Sigmoid colon (tissue), 7 donors: ENCODE data around the gene PQBP1. TPM values are rescaled to one million over a fixed set of nuclear protein-coding genes. Genes with fewer than 3 reads are reported as not detected.

Source experiments
- DNase-seq: peaks from one replicate; pipeline ENCODE4 v3.0.0-alpha.2; 2019
- H3K27ac ChIP-seq, 4 donors: fragments of 200-600 bp; sonication (generic); one replicate each; pipeline ENCODE4 v1.5.1; 2016 to 2019; ENCODE audit warnings: mild to moderate bottlenecking in 1 of 4
- H3K27me3 ChIP-seq, 3 donors: fragments of 200-600 bp; sonication (generic); one replicate each; pipeline ENCODE4 v1.5.1; 2019; ENCODE audit warnings: mild to moderate bottlenecking in 1 of 3
- H3K36me3 ChIP-seq, 4 donors: fragments of 200-600 bp; sonication (generic); one replicate each; pipeline ENCODE4 v1.5.1; 2016 to 2019
- H3K4me1 ChIP-seq, 4 donors: fragments of 200-600 bp; sonication (generic); one replicate each; pipeline ENCODE4 v1.5.1; 2017 to 2019
- H3K4me3 ChIP-seq, 4 donors: fragments of 200-600 bp; sonication (generic); one replicate each; pipeline ENCODE4 v1.5.1; 2017 to 2019; ENCODE audit warnings: mild to moderate bottlenecking in 2 of 4, moderate library complexity in 1 of 4
- H3K9me3 ChIP-seq, 4 donors: fragments of 200-600 bp in 3 of 4; sonication (generic) in 3 of 4; one replicate each; pipeline versions ENCODE4 v1.5.1 to v1.6.1; 2013 to 2019
- CTCF ChIP-seq, 4 experiments: fragments of 450-650 bp in 3 of 4; fragments of 200-600 bp in 1 of 4; IDR thresholded peaks; one replicate each; pipeline ENCODE4 v1.5.1; 2016 to 2019; ENCODE audit warnings: antibody characterized with exemption in 4 of 4, mild to moderate bottlenecking in 3 of 4, moderate library complexity in 2 of 4
- EP300 ChIP-seq, 4 donors: sonication (generic); formaldehyde crosslinking; IDR thresholded peaks; one replicate each; pipeline ENCODE4 v1.6.1; 2017; ENCODE audit warnings: antibody characterized with exemption in 4 of 4
- POLR2A ChIP-seq, 2 donors: fragments of 450-650 bp; IDR thresholded peaks; one replicate each; pipeline ENCODE4 v1.6.1; 2016; ENCODE audit warnings: antibody characterized with exemption in 2 of 2, mild to moderate bottlenecking in 2 of 2, moderate library complexity in 2 of 2
- POLR2AphosphoS5 ChIP-seq, 4 donors: sonication (generic); formaldehyde crosslinking; IDR thresholded peaks; one replicate each; pipeline ENCODE4 v1.6.1; 2017; ENCODE audit warnings: antibody characterized with exemption in 4 of 4
- WGBS, 2 donors: extraction: QIAGEN DNeasy Blood & Tissue Kit; methylation state at CpG; one replicate each; pipeline ENCODE4 v1.1.7; 2013; 5-methylcytosine and 5-hydroxymethylcytosine counted together
- intact Hi-C: fragments of 100-400 bp; cut with DNase I; formaldehyde crosslinking; loops from one replicate; pipeline ENCODE4 v1.15.1; 2023
- polyA plus RNA-seq, 3 donors: library from polyadenylated mRNA; stranded (reverse); fragments of 200-250 nt; gene quantifications; one replicate each; pipeline ENCODE4 v1.2.3, GENCODE V29; 2013
- total RNA-seq, 4 donors: library from RNA; depleted of rRNA; stranded (reverse); fragments of >200 nt; gene quantifications; one replicate each; pipeline ENCODE4 v1.1.0, GENCODE V29; 2016
- donor health status: healthy with polysubstance abuse.
- donor health status: Bipolar disorder and iron deficiency.
- donor health status: healthy.

PQBP1 gene
- total and polyA plus RNA-seq, 7 donors, result 65.0 to 103 (median 83.1) TPM

GRCh38 chrX:48911412-48912182, 13.9 kb downstream of the PQBP1 start, which contains the start of gene SLC35A2:
TSS of gene SLC35A2 (minus strand) at chrX:48911646. CDS start at chrX:48911636, 10 bp downstream.
- intact Hi-C loops, result no loop called here
- H3K9me3 ChIP-seq, result no peaks in the 10 kb centered on the region
- no peaks in the 10 kb centered on the region for H3K27me3 ChIP-seq
- TF ChIP-seq CTCF (IDR thresholded peaks at IDR 0.05) (no peak), POLR2AphosphoS5 (IDR thresholded peaks at IDR 0.05) (peak; percentile 77 to 87 (median 84)), EP300 (IDR thresholded peaks at IDR 0.05) (no peak), POLR2A (IDR thresholded peaks at IDR 0.05) (peak; percentile 32 to 53)
- peak within 1 kb of the TSS; percentile 62 to 81 (median 71) for H3K27ac ChIP-seq
- peak; percentile 88 for DNase-seq
- peaks cover 0 to 11% (median 5%) of the 10 kb centered on the region in 4 donors for H3K4me1 ChIP-seq
- 0 to 1% methylated on average over 60 of the region's 60 CpGs for WGBS, 2 donors
- H3K36me3 ChIP-seq, result peaks cover 0 to 3% (median 0%) of the 10 kb centered on the region in 4 donors
- H3K4me3 ChIP-seq, result peak within 1 kb of the TSS; percentile 43 to 66 (median 62)

- no peak overlapping the region for H3K4me3 ChIP-seq
- intact Hi-C loops, result no loop called here
- H3K27ac ChIP-seq, result no peak overlapping the region
- 80 to 84% methylated on average over 5 of the region's 5 CpGs for WGBS, 2 donors
- H3K27me3 ChIP-seq, result no peaks in the 10 kb centered on the region
- DNase-seq, result no peak
- TF ChIP-seq CTCF (IDR thresholded peaks at IDR 0.05) (no peak), POLR2AphosphoS5 (IDR thresholded peaks at IDR 0.05) (no peak), EP300 (IDR thresholded peaks at IDR 0.05) (no peak), POLR2A (IDR thresholded peaks at IDR 0.05) (no peak)
- no peaks in the 10 kb centered on the region for H3K36me3 ChIP-seq
- H3K4me1 ChIP-seq, result peaks cover 0 to 22% (median 11%) of the 10 kb centered on the region in 4 donors
- no peaks in the 10 kb centered on the region for H3K9me3 ChIP-seq
Measured at GRCh38 chrX:48913605-48914366, 16.1 kb downstream of the PQBP1 start.

GRCh38 chrX:48914593-48915493, 17.1 kb downstream of the PQBP1 start:
- DNase-seq, result no peak
- intact Hi-C loops, result loop anchor here (5.0 kb wide), 2 partner anchors 127 to 318 kb away; partner anchors contain the start of genes TFE3 and WDR13
- Histone ChIP-seq H3K9me3 (no peaks in the 10 kb centered on the region), H3K27ac (no peak overlapping the region), H3K4me3 (no peak overlapping the region), H3K36me3 (no peaks in the 10 kb centered on the region), H3K27me3 (no peaks in the 10 kb centered on the region), H3K4me1 (peaks cover 0 to 28% (median 14%) of the 10 kb centered on the region in 4 donors)
- WGBS, 2 donors, result 84 to 88% methylated on average over 13 of the region's 13 CpGs
- TF ChIP-seq EP300 (IDR thresholded peaks at IDR 0.05), result no peak
- no peak for TF ChIP-seq POLR2AphosphoS5 (IDR thresholded peaks at IDR 0.05)
- TF ChIP-seq CTCF (IDR thresholded peaks at IDR 0.05), result no peak
- TF ChIP-seq POLR2A (IDR thresholded peaks at IDR 0.05), result no peak
